Pericardium fibroblast (primary cell): ENCODE data around the gene BCL7B. TPM values are rescaled to one million over a fixed set of nuclear protein-coding genes. Genes with fewer than 3 reads are reported as not detected.

Experiments used
- total RNA-seq: library from RNA; depleted of rRNA; stranded (reverse); fragments of >200 nt; gene quantifications from 2 replicates; pipeline ENCODE4 v1.2.3, GENCODE V29; 2015

BCL7B gene
- total RNA-seq, result 20.1 and 37.5 TPM in 2 replicates

GRCh38 chr7:73557397-73558257 is at the start of gene BCL7B:
TSS of gene BCL7B (minus strand) at chr7:73557690. CDS start at chr7:73557578, 112 bp downstream.

GRCh38 chr7:73578342-73579128 is 21.0 kb upstream of the BCL7B start, which contains the start of gene TBL2:
TSS of gene TBL2 (minus strand) at chr7:73578579. CDS start at chr7:73578549, 30 bp downstream.

GRCh38 chr7:73522105-73522872 is 35.2 kb downstream of the BCL7B start, which contains the start of gene BAZ1B:
TSS of gene BAZ1B (minus strand) at chr7:73522293. CDS start at chr7:73521933, 360 bp downstream.

Other genes with a start within 250 kb of the BCL7B start
- gene NSUN5, start 248.9 kb downstream of the BCL7B start, total RNA-seq, result 11.8 and 22.1 TPM in 2 replicates
- not detected in 2 replicates for gene TRIM50, start 229.6 kb downstream of the BCL7B start, total RNA-seq
- gene FKBP6, start 229.5 kb downstream of the BCL7B start, total RNA-seq, result not detected in 2 replicates
- gene FZD9, start 123.9 kb downstream of the BCL7B start, total RNA-seq, result 0.34 and 1.3 TPM in 2 replicates
- gene BAZ1B, start 35.4 kb downstream of the BCL7B start, total RNA-seq, result 32.3 and 36.6 TPM in 2 replicates
- 48.5 and 76.3 TPM in 2 replicates for gene TBL2, start 20.9 kb upstream of the BCL7B start, total RNA-seq
- gene MLXIPL, start 66.8 kb upstream of the BCL7B start, total RNA-seq, result 0.34 TPM in 1 of 2 replicates, not detected in the other
- 4.1 and 7.0 TPM in 2 replicates for gene VPS37D, start 110.1 kb upstream of the BCL7B start, total RNA-seq
- gene DNAJC30, start 125.8 kb upstream of the BCL7B start, total RNA-seq, result 3.2 and 6.7 TPM in 2 replicates
- 31.6 and 45.7 TPM in 2 replicates for gene BUD23, start 125.9 kb upstream of the BCL7B start, total RNA-seq
- gene STX1A, start 162.0 kb upstream of the BCL7B start, total RNA-seq, result 10.2 and 11.8 TPM in 2 replicates
- 9.6 and 11.0 TPM in 2 replicates for gene ABHD11, start 181.1 kb upstream of the BCL7B start, total RNA-seq
- gene CLDN3, start 212.6 kb upstream of the BCL7B start, total RNA-seq, result not detected in 2 replicates